DMS 273 treated with DMSO at 0.1 percent for 48 hours (cell line): Measurements from ENCODE around the gene MEIOSIN.
"Not testable (repeated sequence)": the region's sequence is repeated elsewhere in the genome, so short reads cannot be mapped to it uniquely, and the experiment has no call there.

Experiments
- DNase-seq: peaks from one replicate; lab custom pipeline; 2025; lab: John Stamatoyannopoulos, UW

MEIOSIN gene

GRCh38 chr19:45717983-45718650 is 15.1 kb upstream of the MEIOSIN start:
- DNase-seq = no peak

- DNase-seq = not testable (repeated sequence)
Measured at GRCh38 chr19:45720065-45720464, 13.2 kb upstream of the MEIOSIN start.

- DNase-seq = not testable (repeated sequence)
Measured at GRCh38 chr19:45728683-45729082, 4.6 kb upstream of the MEIOSIN start.

- no peak for DNase-seq
Measured at GRCh38 chr19:45729800-45730290, 3.4 kb upstream of the MEIOSIN start.

GRCh38 chr19:45730368-45731288 is 2.6 kb upstream of the MEIOSIN start, which contains the start of gene FBXO46:
Gene FBXO46 (minus strand): TSS chr19:45730896. CDS start chr19:45713495, 17,401 bp downstream.
- DNase-seq = peak; percentile 98

- no peak for DNase-seq
Measured at GRCh38 chr19:45739498-45740439, 6.5 kb downstream of the MEIOSIN start.

- DNase-seq = no peak
Measured at GRCh38 chr19:45742969-45743368, 9.7 kb downstream of the MEIOSIN start.

- no peak for DNase-seq
Measured at GRCh38 chr19:45745606-45746005, 12.4 kb downstream of the MEIOSIN start.

- no peak for DNase-seq
Measured at GRCh38 chr19:45746866-45747265, 13.6 kb downstream of the MEIOSIN start.

GRCh38 chr19:45747513-45747912 is 14.3 kb downstream of the MEIOSIN start:
- DNase-seq = no peak

GRCh38 chr19:45751483-45751882 is 18.2 kb downstream of the MEIOSIN start:
- not testable (repeated sequence) for DNase-seq

- no peak for DNase-seq
Measured at GRCh38 chr19:45752639-45753038, 19.4 kb downstream of the MEIOSIN start.

GRCh38 chr19:45753548-45753947 is 20.3 kb downstream of the MEIOSIN start:
- no peak for DNase-seq

- DNase-seq = no peak
Measured at GRCh38 chr19:45754323-45754722, 21.1 kb downstream of the MEIOSIN start.

- no peak for DNase-seq
Measured at GRCh38 chr19:45757695-45758094, 24.5 kb downstream of the MEIOSIN start.

GRCh38 chr19:45758921-45759320 is 25.7 kb downstream of the MEIOSIN start:
- DNase-seq = no peak

- DNase-seq = no peak
Measured at GRCh38 chr19:45761714-45762113, 28.5 kb downstream of the MEIOSIN start.

GRCh38 chr19:45762870-45763631 is 29.8 kb downstream of the MEIOSIN start:
- DNase-seq = no peak

- no peak for DNase-seq
Measured at GRCh38 chr19:45763691-45764294, 30.6 kb downstream of the MEIOSIN start.

- DNase-seq = no peak
Measured at GRCh38 chr19:45764475-45764874, 31.2 kb downstream of the MEIOSIN start.
